Measurements from ENCODE around the gene OSER1. TPM values are rescaled to one million over a fixed set of nuclear protein-coding genes. Genes with fewer than 3 reads are reported as not detected.
"Not testable (repeated sequence)": the region's sequence is repeated elsewhere in the genome, so short reads cannot be mapped to it uniquely, and the experiment has no call there.

Gene OSER1
- total and polyA plus RNA-seq, 2 experiments from 2014 or later = 28.5 to 35.2 TPM

DNA sequence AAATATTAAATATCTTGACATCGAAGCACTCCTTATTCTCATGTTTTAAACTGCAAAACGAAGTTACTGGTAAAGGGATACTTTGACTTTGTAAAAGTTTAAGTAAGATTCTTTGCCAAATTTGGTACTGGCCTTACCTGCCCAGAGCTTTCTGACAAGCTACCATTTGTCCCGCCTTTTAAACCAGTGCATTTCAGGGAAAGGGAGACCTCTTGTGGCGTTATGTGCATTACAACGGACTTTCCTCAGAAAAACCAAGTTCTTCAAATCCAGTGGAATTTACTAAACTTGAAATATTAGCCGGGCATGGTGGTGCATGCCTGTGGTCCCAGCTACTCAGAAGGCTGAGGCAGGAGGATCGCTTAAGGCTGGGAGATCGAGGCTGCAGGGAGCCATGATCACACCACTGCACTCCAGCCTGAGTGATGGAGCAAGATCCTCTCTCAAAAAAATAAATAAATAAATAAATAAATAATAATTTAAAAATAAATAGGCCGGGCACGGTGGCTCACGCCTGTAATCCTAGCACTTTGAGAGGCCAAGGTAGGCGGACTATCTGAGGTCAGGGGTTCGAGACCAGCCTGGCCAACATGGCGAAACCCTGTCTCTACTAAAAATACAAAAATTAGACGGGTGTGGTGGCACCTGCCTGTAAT is 20.2 kb downstream of the OSER1 start:
- H3K36me3 ChIP-seq; H3K9me3 ChIP-seq (ENCODE audit: low read depth); H3K27ac ChIP-seq; H3K4me3 ChIP-seq; H3K27me3 ChIP-seq: not testable (repeated sequence)
- H3K4me1 ChIP-seq (ENCODE audit: low read depth) = peaks cover 24% of the 10 kb centered on the region
- TF ChIP-seq, protein P1, sequence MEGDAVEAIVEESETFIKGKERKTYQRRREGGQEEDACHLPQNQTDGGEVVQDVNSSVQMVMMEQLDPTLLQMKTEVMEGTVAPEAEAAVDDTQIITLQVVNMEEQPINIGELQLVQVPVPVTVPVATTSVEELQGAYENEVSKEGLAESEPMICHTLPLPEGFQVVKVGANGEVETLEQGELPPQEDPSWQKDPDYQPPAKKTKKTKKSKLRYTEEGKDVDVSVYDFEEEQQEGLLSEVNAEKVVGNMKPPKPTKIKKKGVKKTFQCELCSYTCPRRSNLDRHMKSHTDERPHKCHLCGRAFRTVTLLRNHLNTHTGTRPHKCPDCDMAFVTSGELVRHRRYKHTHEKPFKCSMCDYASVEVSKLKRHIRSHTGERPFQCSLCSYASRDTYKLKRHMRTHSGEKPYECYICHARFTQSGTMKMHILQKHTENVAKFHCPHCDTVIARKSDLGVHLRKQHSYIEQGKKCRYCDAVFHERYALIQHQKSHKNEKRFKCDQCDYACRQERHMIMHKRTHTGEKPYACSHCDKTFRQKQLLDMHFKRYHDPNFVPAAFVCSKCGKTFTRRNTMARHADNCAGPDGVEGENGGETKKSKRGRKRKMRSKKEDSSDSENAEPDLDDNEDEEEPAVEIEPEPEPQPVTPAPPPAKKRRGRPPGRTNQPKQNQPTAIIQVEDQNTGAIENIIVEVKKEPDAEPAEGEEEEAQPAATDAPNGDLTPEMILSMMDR (IDR thresholded peaks at IDR 0.05; ENCODE audit: low read depth, low read length) = peak; percentile 77
- peak; percentile 79 to 82 for DNase-seq (ENCODE audit: low read depth in 1 of 2, low spot score in 1 of 2)

DNA sequence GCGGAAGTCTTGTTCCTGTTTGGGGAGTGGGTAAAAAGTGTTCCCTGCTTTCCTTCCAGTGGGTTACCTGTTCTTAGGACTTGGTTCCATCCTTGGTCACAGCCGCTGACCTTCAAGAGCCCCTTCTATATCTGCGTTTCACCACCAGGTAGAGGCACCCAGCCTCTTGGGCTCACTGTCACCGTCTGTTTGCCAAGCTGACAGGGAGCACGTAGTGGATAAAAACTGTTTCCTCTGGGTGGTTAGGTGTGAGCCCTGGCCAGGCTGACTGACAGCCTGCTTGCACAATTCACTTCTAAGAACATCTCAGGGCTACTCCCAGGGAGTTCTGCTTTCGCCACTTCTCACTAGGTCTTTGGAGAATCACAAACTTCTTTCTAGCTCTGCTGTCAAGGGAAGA is 21.8 kb downstream of the OSER1 start:
- DNase-seq (ENCODE audit: low read depth in 1 of 2, low spot score in 1 of 2) = no peak
- Histone ChIP-seq H3K4me3 (no peak overlapping the region), H3K27me3 (no peaks in the 10 kb centered on the region), H3K9me3 (ENCODE audit: low read depth) (no peaks in the 10 kb centered on the region), H3K27ac (peak overlapping the region; percentile 100), H3K36me3 (no peaks in the 10 kb centered on the region), H3K4me1 (ENCODE audit: low read depth) (peaks cover 37% of the 10 kb centered on the region)
- TF ChIP-seq, protein P1 (IDR thresholded peaks at IDR 0.05; ENCODE audit: low read depth, low read length) = no peak

DNA sequence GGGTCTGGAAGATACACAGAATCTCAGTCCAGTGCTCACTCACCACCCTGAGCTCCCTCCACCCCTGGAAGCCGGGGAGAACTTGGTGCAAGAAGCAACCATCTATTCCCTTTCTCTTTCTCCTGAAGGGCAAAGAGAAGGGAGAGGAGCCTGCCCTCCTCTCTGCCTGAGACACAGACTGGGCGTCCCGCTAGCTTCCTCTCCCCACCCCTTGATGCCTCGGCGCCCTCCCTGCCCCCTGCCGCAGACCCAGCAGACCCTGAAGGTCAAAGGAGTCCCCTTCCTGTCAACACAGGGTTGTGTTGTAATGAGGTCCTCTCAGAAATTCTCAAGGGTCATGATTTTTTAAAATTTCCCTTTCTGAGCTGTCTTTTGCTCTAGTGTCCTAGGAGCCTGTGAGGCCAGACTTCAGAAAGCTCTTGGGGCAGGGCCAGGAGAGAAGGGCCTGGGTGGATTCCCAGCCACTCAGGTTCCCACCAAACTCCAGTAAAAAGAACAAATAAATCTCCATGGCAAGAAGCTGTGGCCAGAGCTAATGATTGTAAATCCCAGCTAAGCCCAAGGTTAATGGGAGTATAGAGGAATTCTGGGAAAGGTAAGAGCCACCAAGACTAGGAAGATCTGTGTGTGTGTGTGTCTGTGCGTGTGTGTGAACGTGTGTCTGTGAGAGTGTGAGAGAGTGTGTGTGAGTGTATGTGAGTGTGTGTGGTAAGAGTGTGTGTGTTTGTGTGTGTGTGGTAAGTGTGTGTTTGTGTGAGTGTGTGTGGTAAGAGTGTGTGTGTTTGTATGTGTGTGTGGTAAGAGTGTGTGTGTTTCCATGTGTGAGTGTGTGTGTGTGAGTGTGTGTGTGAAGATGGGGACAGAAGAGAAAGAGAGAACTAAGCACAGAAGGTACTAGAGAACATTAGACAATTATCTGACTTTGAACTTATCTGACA is 22.5 kb downstream of the OSER1 start:
- peak; percentile 24 to 67 for DNase-seq (ENCODE audit: low read depth in 1 of 2, low spot score in 1 of 2)
- no peaks in the 10 kb centered on the region for H3K9me3 ChIP-seq (ENCODE audit: low read depth)
- no peaks in the 10 kb centered on the region for H3K36me3 ChIP-seq
- peak overlapping the region; percentile 95 for H3K4me3 ChIP-seq
- peaks cover 44% of the 10 kb centered on the region for H3K4me1 ChIP-seq (ENCODE audit: low read depth)
- H3K27ac ChIP-seq = peak overlapping the region; percentile 100
- no peaks in the 10 kb centered on the region for H3K27me3 ChIP-seq
- TF ChIP-seq, protein P1 (IDR thresholded peaks at IDR 0.05; ENCODE audit: low read depth, low read length) = no peak

DNA sequence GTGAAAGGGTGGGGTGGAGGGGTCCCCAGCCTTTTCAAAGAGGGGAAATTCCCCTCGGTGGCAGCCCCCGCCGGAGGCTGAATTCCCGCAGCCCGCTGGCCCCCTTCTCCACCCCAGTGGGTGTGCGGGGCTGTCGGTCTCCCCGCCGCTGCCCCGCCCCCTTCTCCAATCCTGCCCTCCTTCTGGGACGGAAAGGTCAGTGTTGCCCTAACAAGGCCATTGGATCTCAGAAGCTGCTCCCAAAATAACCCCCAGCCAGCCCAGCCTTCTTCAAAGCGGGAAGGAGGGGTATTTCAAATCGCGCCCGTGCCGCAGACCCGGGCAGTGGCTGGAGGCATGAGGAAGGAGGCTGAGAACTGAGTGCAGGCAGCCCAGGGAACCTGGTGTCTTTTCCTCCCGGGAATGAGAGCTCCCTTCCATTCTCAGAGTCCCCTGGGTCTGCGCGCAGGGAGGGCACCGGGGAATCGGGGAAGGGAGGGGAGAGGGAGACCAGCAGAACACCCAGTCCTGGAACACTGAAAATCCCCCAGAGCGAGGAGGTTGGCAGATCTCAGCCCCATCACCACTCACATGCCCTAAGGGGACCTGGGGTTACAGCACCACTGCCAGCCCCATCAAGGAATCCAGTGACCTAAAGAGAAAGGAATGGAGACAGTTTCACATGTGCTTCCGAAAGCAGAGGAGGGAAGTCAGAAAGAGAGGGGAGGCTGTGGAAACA is 23.4 kb downstream of the OSER1 start, which contains the start of gene JPH2:
TSS of gene JPH2 (minus strand) at position 135 of the 718 bp plus-strand sequence. CDS start 483 bp downstream, outside the sequence.
- no peaks in the 10 kb centered on the region for H3K36me3 ChIP-seq
- H3K4me1 ChIP-seq (ENCODE audit: low read depth) = peaks cover 53% of the 10 kb centered on the region
- TF ChIP-seq, protein P1 (IDR thresholded peaks at IDR 0.05; ENCODE audit: low read depth, low read length) = no peak
- peak within 1 kb of the TSS; percentile 100 for H3K27ac ChIP-seq
- H3K9me3 ChIP-seq (ENCODE audit: low read depth) = no peaks in the 10 kb centered on the region
- DNase-seq (ENCODE audit: low read depth in 1 of 2, low spot score in 1 of 2) = peak; percentile 55 to 94
- peak within 1 kb of the TSS; percentile 95 for H3K4me3 ChIP-seq
- no peaks in the 10 kb centered on the region for H3K27me3 ChIP-seq

DNA sequence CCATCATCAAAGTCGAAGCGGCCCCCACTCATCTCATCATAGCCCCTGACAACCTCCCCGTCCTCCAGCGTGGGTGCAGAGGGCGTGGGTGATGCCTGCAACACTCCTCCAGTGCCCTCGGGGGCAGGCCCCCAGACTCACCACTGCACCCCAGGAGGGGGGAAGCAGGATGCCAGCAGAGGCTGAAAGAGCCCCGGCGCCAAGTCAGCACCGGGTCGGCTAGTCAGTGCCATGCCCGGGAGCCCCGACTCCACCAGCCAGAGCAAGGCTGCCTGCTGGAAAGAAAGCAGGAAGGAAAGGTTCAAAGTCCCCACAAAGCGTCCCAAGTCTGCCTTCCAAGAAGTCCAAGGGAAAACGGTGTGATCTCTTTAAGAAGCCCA is 23.9 kb downstream of the OSER1 start:
- H3K27ac ChIP-seq = peak overlapping the region; percentile 100
- H3K9me3 ChIP-seq (ENCODE audit: low read depth) = no peaks in the 10 kb centered on the region
- peak overlapping the region; percentile 95 for H3K4me3 ChIP-seq
- no peak for DNase-seq (ENCODE audit: low read depth in 1 of 2, low spot score in 1 of 2)
- H3K27me3 ChIP-seq = no peaks in the 10 kb centered on the region
- H3K36me3 ChIP-seq = no peaks in the 10 kb centered on the region
- H3K4me1 ChIP-seq (ENCODE audit: low read depth) = peaks cover 58% of the 10 kb centered on the region
- TF ChIP-seq, protein P1 (IDR thresholded peaks at IDR 0.05; ENCODE audit: low read depth, low read length) = no peak
